CD4-positive, CD25-positive, alpha-beta regulatory T cell (primary cell): Measurements from ENCODE around the gene MFSD12. TPM values are rescaled to one million over a fixed set of nuclear protein-coding genes. Genes with fewer than 3 reads are reported as not detected.

Experiments used
- ATAC-seq, 2 donors: fragments of 150-1000 bp; cut with Tn5 transposase; one replicate each; pipeline ENCODE4 v1.10.0; 2021; ENCODE audit warnings: low read depth in 2 of 2, moderate number of reproducible peaks in 2 of 2, moderate library complexity in 1 of 2
- DNase-seq, 3 donors: peaks; one replicate each; pipeline versions ENCODE4 v3.0.0 to v3.0.0-alpha.2; 2012 to 2022; ENCODE audit warnings: mixed read lengths in 1 of 3
- H3K27ac ChIP-seq: one replicate; pipeline ENCODE4 v1.7.0; 2013; ENCODE audit warnings: mild to moderate bottlenecking, low read length; ENCODE audit not compliant: insufficient read depth, poor library complexity, severe bottlenecking
- H3K27me3 ChIP-seq: one replicate; pipeline ENCODE4 v1.7.0; 2013; ENCODE audit warnings: low read length; ENCODE audit not compliant: control insufficient read depth, insufficient read depth
- H3K36me3 ChIP-seq: one replicate; pipeline ENCODE4 v1.7.0; 2013; ENCODE audit warnings: mild to moderate bottlenecking, low read length, moderate library complexity; ENCODE audit not compliant: control insufficient read depth, insufficient read depth
- H3K4me1 ChIP-seq: 2 replicates; pipeline ENCODE4 v1.7.0; 2013; ENCODE audit warnings: mild to moderate bottlenecking, low read length; ENCODE audit not compliant: insufficient read depth, control insufficient read depth, poor library complexity, severe bottlenecking
- H3K4me3 ChIP-seq: one replicate; pipeline ENCODE4 v1.7.0; 2013; ENCODE audit warnings: low read depth, mild to moderate bottlenecking, low read length, moderate library complexity
- H3K9me3 ChIP-seq, 2 experiments: 1 replicate in 1 of 2; 2 replicates in 1 of 2; pipeline ENCODE4 v1.7.0; 2013; ENCODE audit warnings: low read length in 2 of 2, mild to moderate bottlenecking in 1 of 2, moderate library complexity in 1 of 2; ENCODE audit not compliant: control insufficient read depth in 2 of 2
- H3K27ac Mint-ChIP-seq, 3 donors: one replicate each; pipeline ENCODE4 v1.8.0; 2020 to 2022; ENCODE audit warnings: mild to moderate bottlenecking in 3 of 3, mixed read lengths in 3 of 3, moderate library complexity in 2 of 3
- H3K27me3 Mint-ChIP-seq: one replicate; pipeline ENCODE4 v1.8.0; 2022; ENCODE audit warnings: mild to moderate bottlenecking, mixed read lengths
- H3K36me3 Mint-ChIP-seq: one replicate; pipeline ENCODE4 v1.8.0; 2020; ENCODE audit warnings: mixed read lengths
- H3K4me1 Mint-ChIP-seq, 4 donors: one replicate each; pipeline ENCODE4 v1.8.0; 2020 to 2022; ENCODE audit warnings: mixed read lengths in 4 of 4, mild to moderate bottlenecking in 1 of 4
- H3K4me3 Mint-ChIP-seq, 4 donors: one replicate each; pipeline ENCODE4 v1.8.0; 2020 to 2022; ENCODE audit warnings: mild to moderate bottlenecking in 4 of 4, mixed read lengths in 4 of 4, moderate library complexity in 3 of 4
- H3K9me3 Mint-ChIP-seq, 7 donors: one replicate each; pipeline ENCODE4 v1.8.0; 2020 to 2022; ENCODE audit warnings: mixed read lengths in 7 of 7, mild to moderate bottlenecking in 3 of 7, moderate library complexity in 2 of 7
- polyA plus RNA-seq, 4 donors: library from polyadenylated mRNA; unstranded; fragments of 300-500 nt; fragmentation: Illumina TruSeq; gene quantifications; one replicate each; pipeline ENCODE4 v1.2.3, GENCODE V29; 2021
- total RNA-seq: library from RNA; stranded (reverse); gene quantifications from one replicate; pipeline ENCODE4 v1.2.3, GENCODE V29; 2022

The MFSD12 gene
- total and polyA plus RNA-seq, 5 donors from 2014 or later, result 28.5 to 63.8 (median 36.2) TPM

- Mint-ChIP-seq H3K36me3 (no peaks in the 10 kb centered on the region), H3K4me1 (peaks cover 0 to 11% (median 6%) of the 10 kb centered on the region in 4 donors), H3K27ac (no peak overlapping the region), H3K4me3 (no peak overlapping the region), H3K9me3 (peaks cover 0 to 1% (median 0%) of the 10 kb centered on the region in 7 donors), H3K27me3 (peaks cover 10% of the 10 kb centered on the region)
- H3K36me3 ChIP-seq, result no peaks in the 10 kb centered on the region
- H3K27me3 ChIP-seq, result peaks cover 9% of the 10 kb centered on the region
- no peak for ATAC-seq
- no peaks in the 10 kb centered on the region for H3K9me3 ChIP-seq
- H3K27ac ChIP-seq, result no peak overlapping the region
- no peak for DNase-seq
- peaks cover 30% of the 10 kb centered on the region for H3K4me1 ChIP-seq
- H3K4me3 ChIP-seq, result no peak overlapping the region
Measured at GRCh38 chr19:3603121-3603811, 45.9 kb upstream of the MFSD12 start.

GRCh38 chr19:3601021-3601420, 43.6 kb upstream of the MFSD12 start:
- no peaks in the 10 kb centered on the region for H3K36me3 ChIP-seq
- H3K27me3 ChIP-seq, result peaks cover 9% of the 10 kb centered on the region
- H3K4me1 ChIP-seq, result peaks cover 17% of the 10 kb centered on the region
- no peaks in the 10 kb centered on the region for H3K9me3 Mint-ChIP-seq
- no peaks in the 10 kb centered on the region for H3K36me3 Mint-ChIP-seq
- H3K4me3 Mint-ChIP-seq, result no peak overlapping the region
- ATAC-seq, result no peak
- no peaks in the 10 kb centered on the region for H3K9me3 ChIP-seq
- no peak for DNase-seq
- H3K4me3 ChIP-seq, result no peak overlapping the region
- H3K27ac ChIP-seq, result no peak overlapping the region
- peaks cover 0 to 2% (median 0%) of the 10 kb centered on the region in 4 donors for H3K4me1 Mint-ChIP-seq
- no peak overlapping the region for H3K27ac Mint-ChIP-seq
- no peaks in the 10 kb centered on the region for H3K27me3 Mint-ChIP-seq

GRCh38 chr19:3599776-3600187, 42.4 kb upstream of the MFSD12 start:
- Mint-ChIP-seq H3K9me3 (no peaks in the 10 kb centered on the region), H3K4me1 (peaks cover 0 to 2% (median 0%) of the 10 kb centered on the region in 4 donors), H3K27me3 (no peaks in the 10 kb centered on the region)

DNA sequence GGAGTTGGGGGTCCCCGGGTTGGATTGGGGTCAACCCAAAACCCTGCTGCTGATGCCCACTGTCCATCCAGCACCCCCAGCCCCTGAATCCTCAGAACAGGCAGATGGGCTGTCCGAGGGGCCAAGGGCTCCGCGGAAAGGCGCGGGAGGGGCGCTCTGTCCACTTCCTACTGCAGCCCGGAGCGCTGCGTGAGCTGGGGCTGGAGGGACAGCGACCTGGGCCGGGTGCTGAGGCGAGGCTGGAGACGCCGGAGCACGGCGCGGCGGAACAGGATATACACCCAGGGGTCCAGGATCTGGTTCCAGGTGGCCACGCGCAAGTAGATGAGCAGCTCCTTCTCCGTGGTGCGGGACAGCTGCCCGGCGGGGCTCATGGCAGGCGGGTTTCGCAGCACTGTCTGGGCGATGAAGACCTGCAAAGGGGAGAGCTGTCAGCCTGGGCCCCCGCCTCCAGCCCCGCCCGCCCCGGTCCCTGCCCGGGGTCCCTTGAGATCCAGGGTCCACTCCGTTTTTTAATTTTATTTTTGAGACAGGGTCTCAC, 38.2 kb upstream of the MFSD12 start:
- Histone ChIP-seq H3K27ac (no peak overlapping the region), H3K4me3 (no peak overlapping the region), H3K9me3 (no peaks in the 10 kb centered on the region), H3K27me3 (no peaks in the 10 kb centered on the region), H3K4me1 (no peaks in the 10 kb centered on the region), H3K36me3 (no peaks in the 10 kb centered on the region)
- H3K27me3 Mint-ChIP-seq, result no peaks in the 10 kb centered on the region
- H3K9me3 Mint-ChIP-seq, result no peaks in the 10 kb centered on the region
- H3K4me1 Mint-ChIP-seq, result no peaks in the 10 kb centered on the region
- H3K27ac Mint-ChIP-seq, result no peak overlapping the region
- no peaks in the 10 kb centered on the region for H3K36me3 Mint-ChIP-seq
- H3K4me3 Mint-ChIP-seq, result no peak overlapping the region
- ATAC-seq (no peak), DNase-seq (no peak)

More at GRCh38 chr19:3599776-3600187, 42.4 kb upstream of the MFSD12 start:
- H3K27me3 ChIP-seq, result no peaks in the 10 kb centered on the region
- no peak overlapping the region for H3K27ac ChIP-seq
- H3K9me3 ChIP-seq, result no peaks in the 10 kb centered on the region
- no peak for DNase-seq
- H3K36me3 Mint-ChIP-seq, result no peaks in the 10 kb centered on the region
- H3K4me3 Mint-ChIP-seq, result no peak overlapping the region
- no peak for ATAC-seq
- no peaks in the 10 kb centered on the region for H3K36me3 ChIP-seq
- H3K4me1 ChIP-seq, result peaks cover 5% of the 10 kb centered on the region
- no peak overlapping the region for H3K27ac Mint-ChIP-seq
- H3K4me3 ChIP-seq, result no peak overlapping the region

DNA sequence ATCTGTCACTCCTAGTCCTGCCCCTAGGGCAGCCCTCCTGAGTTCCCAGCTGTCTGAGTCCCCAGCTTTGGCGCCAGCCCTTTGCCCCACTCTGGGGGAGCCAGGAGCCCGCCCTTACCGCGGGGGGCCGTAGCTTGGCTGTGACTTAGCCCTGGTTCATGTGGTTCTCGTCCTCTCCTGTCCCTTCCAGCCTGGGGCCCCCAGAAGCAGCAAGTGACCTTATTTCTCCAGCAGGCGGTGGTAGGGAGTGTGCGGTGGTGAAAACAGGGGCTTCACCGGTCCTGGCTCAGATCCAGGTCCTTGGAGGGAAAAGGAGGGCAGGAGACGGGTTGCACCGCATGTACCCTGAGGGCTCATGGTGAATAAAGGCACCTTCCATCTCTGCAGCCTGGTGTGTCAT, 35.8 kb upstream of the MFSD12 start:
- H3K4me1 Mint-ChIP-seq, result no peaks in the 10 kb centered on the region
- no peaks in the 10 kb centered on the region for H3K4me1 ChIP-seq
- ATAC-seq, result no peak
- H3K4me3 Mint-ChIP-seq, result no peak overlapping the region
- no peak for DNase-seq
- H3K27me3 Mint-ChIP-seq, result no peaks in the 10 kb centered on the region
- peaks cover 0 to 1% (median 0%) of the 10 kb centered on the region in 7 donors for H3K9me3 Mint-ChIP-seq
- no peak overlapping the region for H3K27ac Mint-ChIP-seq
- H3K36me3 ChIP-seq, result no peaks in the 10 kb centered on the region
- H3K9me3 ChIP-seq, result no peaks in the 10 kb centered on the region
- no peaks in the 10 kb centered on the region for H3K36me3 Mint-ChIP-seq
- H3K27ac ChIP-seq, result no peak overlapping the region
- no peaks in the 10 kb centered on the region for H3K27me3 ChIP-seq
- H3K4me3 ChIP-seq, result no peak overlapping the region

GRCh38 chr19:3591876-3592613, 34.7 kb upstream of the MFSD12 start:
- H3K27ac Mint-ChIP-seq, result no peak overlapping the region
- no peak overlapping the region for H3K4me3 ChIP-seq
- peaks cover 0 to 1% (median 0%) of the 10 kb centered on the region in 7 donors for H3K9me3 Mint-ChIP-seq
- H3K27me3 Mint-ChIP-seq, result no peaks in the 10 kb centered on the region
- no peak for ATAC-seq
- no peak overlapping the region for H3K4me3 Mint-ChIP-seq
- H3K36me3 ChIP-seq, result no peaks in the 10 kb centered on the region
- no peak for DNase-seq
- H3K36me3 Mint-ChIP-seq, result no peaks in the 10 kb centered on the region
- H3K4me1 Mint-ChIP-seq, result no peaks in the 10 kb centered on the region
- no peak overlapping the region for H3K27ac ChIP-seq
- no peaks in the 10 kb centered on the region for H3K4me1 ChIP-seq
- no peaks in the 10 kb centered on the region for H3K9me3 ChIP-seq
- H3K27me3 ChIP-seq, result no peaks in the 10 kb centered on the region

GRCh38 chr19:3590991-3591659, 33.7 kb upstream of the MFSD12 start:
- no peak overlapping the region for H3K27ac ChIP-seq
- Mint-ChIP-seq H3K27me3 (no peaks in the 10 kb centered on the region), H3K9me3 (peaks cover 0 to 1% (median 0%) of the 10 kb centered on the region in 7 donors), H3K4me3 (no peak overlapping the region), H3K36me3 (no peaks in the 10 kb centered on the region), H3K4me1 (no peaks in the 10 kb centered on the region), H3K27ac (no peak overlapping the region)
- H3K4me3 ChIP-seq, result no peak overlapping the region
- no peaks in the 10 kb centered on the region for H3K36me3 ChIP-seq
- no peak for DNase-seq
- no peak for ATAC-seq
- H3K27me3 ChIP-seq, result no peaks in the 10 kb centered on the region
- H3K9me3 ChIP-seq, result no peaks in the 10 kb centered on the region
- H3K4me1 ChIP-seq, result no peaks in the 10 kb centered on the region
